Measurements from ENCODE around the gene ZIM2. TPM values are rescaled to one million over a fixed set of nuclear protein-coding genes. Genes with fewer than 3 reads are reported as not detected.

ZIM2 gene
- total RNA-seq, 1 experiment from 2014 or later = not detected

GRCh38 chr19:56759531-56759930 lies 81.0 kb downstream of the ZIM2 start:
- Histone ChIP-seq H3K36me3 (no peaks in the 10 kb centered on the region), H3K27me3 (no peaks in the 10 kb centered on the region), H3K9me3 (peaks cover 4% of the 10 kb centered on the region), H3K4me3 (no peak overlapping the region)
- no peak for DNase-seq

GRCh38 chr19:56751078-56751489 lies 89.4 kb downstream of the ZIM2 start:
- Histone ChIP-seq H3K4me3 (no peak overlapping the region), H3K9me3 (no peaks in the 10 kb centered on the region; the same call in none of the 2 replicates), H3K36me3 (no peaks in the 10 kb centered on the region), H3K27me3 (no peaks in the 10 kb centered on the region)
- no peak for DNase-seq

- H3K9me3 ChIP-seq = no peaks in the 10 kb centered on the region; the same call in none of the 2 replicates
- H3K36me3 ChIP-seq = no peaks in the 10 kb centered on the region
- no peaks in the 10 kb centered on the region for H3K27me3 ChIP-seq
- DNase-seq = no peak
- H3K4me3 ChIP-seq = no peak overlapping the region
Measured at GRCh38 chr19:56750658-56751057, 89.9 kb downstream of the ZIM2 start.

GRCh38 chr19:56748378-56748777 lies 92.1 kb downstream of the ZIM2 start:
- DNase-seq = no peak
- H3K4me3 ChIP-seq = no peak overlapping the region
- H3K27me3 ChIP-seq = no peaks in the 10 kb centered on the region
- H3K9me3 ChIP-seq = no peaks in the 10 kb centered on the region; the same call in 1 of the 2 replicates
- H3K36me3 ChIP-seq = no peaks in the 10 kb centered on the region

- no peaks in the 10 kb centered on the region for H3K36me3 ChIP-seq
Measured at GRCh38 chr19:56746367-56746766, 94.2 kb downstream of the ZIM2 start.

GRCh38 chr19:56740501-56740900 lies 100.0 kb downstream of the ZIM2 start:
- Histone ChIP-seq H3K27me3 (no peaks in the 10 kb centered on the region), H3K4me3 (no peak overlapping the region), H3K9me3 (no peaks in the 10 kb centered on the region; the same call in 1 of the 2 replicates), H3K36me3 (no peaks in the 10 kb centered on the region)
- no peak for DNase-seq

More at GRCh38 chr19:56746367-56746766, 94.2 kb downstream of the ZIM2 start:
- Histone ChIP-seq H3K27me3 (no peaks in the 10 kb centered on the region), H3K4me3 (no peak overlapping the region), H3K9me3 (no peaks in the 10 kb centered on the region; the same call in 1 of the 2 replicates)
- DNase-seq = no peak

GRCh38 chr19:56736571-56736970 lies 104.0 kb downstream of the ZIM2 start:
- no peak overlapping the region for H3K4me3 ChIP-seq
- DNase-seq = no peak
- H3K27me3 ChIP-seq = no peaks in the 10 kb centered on the region
- no peaks in the 10 kb centered on the region for H3K36me3 ChIP-seq
- no peaks in the 10 kb centered on the region; the same call in 1 of the 2 replicates for H3K9me3 ChIP-seq

- H3K27me3 ChIP-seq = no peaks in the 10 kb centered on the region
- H3K4me3 ChIP-seq = no peak overlapping the region
- DNase-seq = no peak
- H3K9me3 ChIP-seq = no peaks in the 10 kb centered on the region; the same call in 1 of the 2 replicates
- no peaks in the 10 kb centered on the region for H3K36me3 ChIP-seq
Measured at GRCh38 chr19:56732976-56733375, 107.5 kb downstream of the ZIM2 start.

- no peak for DNase-seq
- no peaks in the 10 kb centered on the region for H3K36me3 ChIP-seq
- H3K4me3 ChIP-seq = no peak overlapping the region
Measured at GRCh38 chr19:56727677-56728076, 112.8 kb downstream of the ZIM2 start.

GRCh38 chr19:56725829-56726424 lies 114.6 kb downstream of the ZIM2 start:
- Histone ChIP-seq H3K36me3 (no peaks in the 10 kb centered on the region), H3K4me3 (no peak overlapping the region), H3K27me3 (no peaks in the 10 kb centered on the region), H3K9me3 (no peaks in the 10 kb centered on the region; the same call in 1 of the 2 replicates)
- DNase-seq = no peak

More at GRCh38 chr19:56727677-56728076, 112.8 kb downstream of the ZIM2 start:
- no peaks in the 10 kb centered on the region for H3K27me3 ChIP-seq
- no peaks in the 10 kb centered on the region; the same call in 1 of the 2 replicates for H3K9me3 ChIP-seq

Other genes starting within 250 kb of the ZIM2 start
- gene ZNF71, start 245.4 kb downstream of the ZIM2 start, total RNA-seq (2014; rRNA removed; shearing (Covaris generic); ENCODE audit: low replicate concordance) = 12.7 and 15.9 TPM in 2 replicates
- not detected in 2 replicates for gene SMIM17, start 197.6 kb downstream of the ZIM2 start, total RNA-seq (2014; rRNA removed; shearing (Covaris generic); ENCODE audit: low replicate concordance)
- gene ZNF835, start 169.0 kb downstream of the ZIM2 start, total RNA-seq (2014; rRNA removed; shearing (Covaris generic); ENCODE audit: low replicate concordance) = not detected in 2 replicates
- gene PEG3, start within 50 bp of the ZIM2 start, total RNA-seq (2014; rRNA removed; shearing (Covaris generic); ENCODE audit: low replicate concordance) = not detected in 2 replicates